Stimulated activated CD8-positive, alpha-beta memory T cell treated with anti-CD3 and anti-CD28 coated beads, Interleukin-12 subunit alpha, Interleukin-12 subunit beta, amount 100 ng/mL, for 1 hour (primary cell): ENCODE measurements around the gene CCDC106.
A peak's percentile ranks its signal among the peaks of the same experiment; 100 is the strongest.

Experiments
- DNase-seq: peaks from one replicate; pipeline ENCODE4 v3.0.0-alpha.2; 2020; ENCODE audit warnings: low read depth

CCDC106 gene

GRCh38 chr19:55669418-55670279 lies 21.6 kb downstream of the CCDC106 start:
- no peak for DNase-seq

- DNase-seq: no peak
These were observed 22.5 kb downstream of the CCDC106 start for GRCh38 chr19:55670280-55671053.

- no peak for DNase-seq
These were observed 23.0 kb downstream of the CCDC106 start for GRCh38 chr19:55671054-55671378.

- DNase-seq: no peak
These were observed 24.4 kb downstream of the CCDC106 start for GRCh38 chr19:55672418-55672817.

- no peak for DNase-seq
These were observed 25.5 kb downstream of the CCDC106 start for GRCh38 chr19:55673465-55673864.

GRCh38 chr19:55673889-55674288 lies 25.9 kb downstream of the CCDC106 start:
- DNase-seq: no peak

- no peak for DNase-seq
These were observed 26.4 kb downstream of the CCDC106 start for GRCh38 chr19:55674459-55674840.

- peak; percentile 97 for DNase-seq
These were observed 27.0 kb downstream of the CCDC106 start, which contains the start of gene EPN1 for GRCh38 chr19:55674841-55675660. Gene EPN1, plus strand, starts transcription at chr19:55675226. Its CDS starts 3,402 bp downstream, at chr19:55678628.

- no peak for DNase-seq
These were observed 27.8 kb downstream of the CCDC106 start for GRCh38 chr19:55675661-55676354.

- DNase-seq: no peak
These were observed 28.4 kb downstream of the CCDC106 start for GRCh38 chr19:55676383-55676782.

GRCh38 chr19:55676889-55677505 lies 29.0 kb downstream of the CCDC106 start:
- DNase-seq: no peak

- no peak for DNase-seq
These were observed 29.6 kb downstream of the CCDC106 start for GRCh38 chr19:55677572-55678028.

- no peak for DNase-seq
These were observed 30.2 kb downstream of the CCDC106 start for GRCh38 chr19:55678121-55678671.

- DNase-seq: no peak
These were observed 31.6 kb downstream of the CCDC106 start for GRCh38 chr19:55679343-55680257.

GRCh38 chr19:55680339-55681130 lies 32.5 kb downstream of the CCDC106 start:
- no peak for DNase-seq

- no peak for DNase-seq
These were observed 33.4 kb downstream of the CCDC106 start for GRCh38 chr19:55681131-55682092.

- DNase-seq: no peak
These were observed 35.6 kb downstream of the CCDC106 start for GRCh38 chr19:55683449-55684261.
